GM21423 (cell line): ENCODE measurements around the gene HP.
A peak's percentile ranks its signal among the peaks of the same experiment; 100 is the strongest.
"Not testable (repeated sequence)": the region's sequence is repeated elsewhere in the genome, so short reads cannot be mapped to it uniquely, and the experiment has no call there.

Experiments
- ATAC-seq: cut with Tn5 transposase; IDR thresholded peaks from one replicate; pipeline ENCODE4 v1.9.1; 2021; ENCODE audit warnings: mild to moderate bottlenecking, moderate library complexity; ENCODE audit not compliant: unreplicated experiment

The HP gene, protein sequence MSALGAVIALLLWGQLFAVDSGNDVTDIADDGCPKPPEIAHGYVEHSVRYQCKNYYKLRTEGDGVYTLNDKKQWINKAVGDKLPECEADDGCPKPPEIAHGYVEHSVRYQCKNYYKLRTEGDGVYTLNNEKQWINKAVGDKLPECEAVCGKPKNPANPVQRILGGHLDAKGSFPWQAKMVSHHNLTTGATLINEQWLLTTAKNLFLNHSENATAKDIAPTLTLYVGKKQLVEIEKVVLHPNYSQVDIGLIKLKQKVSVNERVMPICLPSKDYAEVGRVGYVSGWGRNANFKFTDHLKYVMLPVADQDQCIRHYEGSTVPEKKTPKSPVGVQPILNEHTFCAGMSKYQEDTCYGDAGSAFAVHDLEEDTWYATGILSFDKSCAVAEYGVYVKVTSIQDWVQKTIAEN

DNA sequence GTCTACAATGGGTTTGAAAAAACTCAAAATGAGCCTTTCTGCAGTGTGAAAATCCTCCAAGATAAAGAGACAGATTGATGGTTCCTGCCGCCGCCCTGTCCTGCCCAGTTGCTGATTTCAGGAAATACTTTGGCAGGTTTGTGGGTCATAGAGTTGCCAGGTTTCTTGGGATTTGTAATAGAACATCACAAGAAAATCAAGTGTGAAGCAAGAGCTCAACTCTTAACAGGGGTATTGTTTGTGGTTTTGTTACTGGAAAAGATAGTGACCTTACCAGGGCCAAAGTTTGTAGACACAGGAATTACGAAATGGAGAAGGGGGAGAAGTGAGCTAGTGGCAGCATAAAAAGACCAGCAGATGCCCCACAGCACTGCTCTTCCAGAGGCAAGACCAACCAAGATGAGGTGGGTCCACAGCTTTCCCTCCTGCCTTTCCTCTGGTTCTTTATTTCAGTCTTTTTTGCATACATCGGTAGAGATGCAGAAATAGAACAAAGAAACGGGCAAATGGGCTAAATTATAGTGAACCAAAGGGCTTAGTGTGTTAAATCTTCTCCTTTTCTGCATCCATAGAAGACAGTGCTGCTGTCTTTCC, at the start of gene HP:
HP (plus strand) TSS at position 252 of the 594 bp plus-strand sequence; CDS start at position 400, 148 bp downstream.
- ATAC-seq: not testable (repeated sequence)

DNA sequence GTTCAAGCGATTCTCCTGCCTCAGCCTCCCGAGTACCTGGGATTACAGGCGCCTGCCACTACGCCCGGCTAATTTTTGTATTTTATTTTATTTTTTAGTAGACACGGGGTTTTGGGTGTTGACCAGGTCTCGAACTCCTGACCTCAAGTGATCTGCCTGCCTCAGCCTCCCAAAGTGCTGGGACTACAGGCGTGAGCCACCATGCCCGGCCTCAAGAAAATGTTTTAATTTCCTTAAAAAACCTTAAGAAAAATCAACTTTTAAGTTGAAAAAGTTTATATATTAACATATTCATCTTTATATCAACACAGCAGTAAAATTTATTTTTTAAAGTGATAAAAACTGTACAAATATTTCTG, 46.3 kb upstream of the HP start:
- ATAC-seq: not testable (repeated sequence)

DNA sequence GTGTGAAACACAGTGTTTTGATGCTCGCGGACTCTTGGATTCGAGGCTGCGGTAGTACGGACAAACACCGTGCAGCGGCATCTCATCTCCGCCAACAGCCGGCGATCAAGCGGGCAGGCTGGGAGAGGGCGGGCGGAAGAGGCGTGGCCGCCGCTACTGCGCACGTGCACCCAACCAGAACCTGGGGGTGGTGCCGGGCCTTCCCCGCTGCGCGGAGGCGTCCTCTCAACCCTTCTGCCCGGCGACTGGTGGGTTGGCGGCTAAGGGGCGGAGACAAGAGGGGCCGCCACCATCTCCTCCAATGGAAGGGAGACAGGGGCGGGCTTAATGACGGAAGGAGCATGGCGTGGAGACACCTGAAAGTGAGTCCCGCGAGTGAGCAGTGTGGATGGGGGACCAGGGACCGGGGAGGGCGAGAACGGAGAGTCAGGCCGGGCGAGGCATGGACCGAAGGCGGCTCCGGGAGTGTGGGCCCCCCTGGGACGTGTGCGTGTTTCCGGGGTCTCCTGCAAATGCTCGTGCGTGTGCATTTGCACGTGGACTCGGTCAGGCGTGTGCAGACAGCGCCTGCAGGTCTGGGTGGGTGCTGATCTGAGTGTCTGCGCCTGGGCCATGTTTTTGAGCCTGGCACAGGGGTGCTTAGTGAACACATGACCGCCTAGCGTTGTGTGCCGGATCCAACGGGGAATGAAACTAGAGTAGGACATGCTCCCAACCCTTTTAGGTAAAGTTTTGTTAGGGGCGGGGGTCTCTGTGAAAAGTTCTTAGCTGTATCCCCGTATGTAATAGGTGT, 45.7 kb upstream of the HP start, which contains the start of gene DHODH:
DHODH (plus strand) TSS at position 321 of the 793 bp plus-strand sequence; CDS start at position 342, 21 bp downstream.
- peak; percentile 99 for ATAC-seq

DNA sequence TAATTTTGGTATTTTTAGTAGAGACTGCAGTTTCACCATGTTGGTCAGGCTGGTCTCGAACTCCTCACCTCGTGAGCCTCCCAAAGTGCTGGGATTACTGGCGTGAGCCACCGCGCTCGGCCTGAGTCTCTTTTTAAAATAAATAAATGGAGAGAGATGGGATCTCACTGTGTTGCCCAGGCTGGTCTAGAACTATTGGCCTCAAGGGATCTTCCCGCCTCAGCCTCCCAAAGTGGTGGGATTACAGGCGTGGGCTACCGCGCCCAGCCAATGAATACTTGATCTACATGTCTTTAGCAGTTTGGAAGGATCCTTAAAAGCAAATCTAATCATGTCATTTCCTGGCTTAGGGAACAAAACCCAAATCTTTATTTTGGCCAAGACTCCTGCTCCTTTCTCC, 44.5 kb upstream of the HP start:
- ATAC-seq: no peak

DNA sequence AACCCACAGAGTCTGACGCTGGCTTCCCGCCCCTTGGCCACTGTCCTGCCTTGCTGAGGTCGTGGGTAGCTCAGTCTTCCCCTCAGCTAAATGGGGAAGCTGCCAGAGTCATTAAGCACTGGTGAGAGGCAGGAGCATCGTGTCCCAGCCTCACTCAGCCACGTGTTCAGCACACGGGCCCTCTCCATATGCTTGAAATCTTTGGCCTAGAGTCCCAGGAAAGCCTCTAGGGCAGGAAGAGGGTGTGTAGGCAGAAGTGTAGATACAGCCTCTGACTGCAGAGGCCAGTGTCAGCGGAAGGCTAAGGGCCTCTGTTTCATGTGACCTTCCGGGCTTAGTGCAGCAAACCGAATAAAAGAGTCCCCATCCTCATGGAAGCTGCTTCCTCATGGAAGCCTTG, 41.7 kb upstream of the HP start:
- no peak for ATAC-seq

DNA sequence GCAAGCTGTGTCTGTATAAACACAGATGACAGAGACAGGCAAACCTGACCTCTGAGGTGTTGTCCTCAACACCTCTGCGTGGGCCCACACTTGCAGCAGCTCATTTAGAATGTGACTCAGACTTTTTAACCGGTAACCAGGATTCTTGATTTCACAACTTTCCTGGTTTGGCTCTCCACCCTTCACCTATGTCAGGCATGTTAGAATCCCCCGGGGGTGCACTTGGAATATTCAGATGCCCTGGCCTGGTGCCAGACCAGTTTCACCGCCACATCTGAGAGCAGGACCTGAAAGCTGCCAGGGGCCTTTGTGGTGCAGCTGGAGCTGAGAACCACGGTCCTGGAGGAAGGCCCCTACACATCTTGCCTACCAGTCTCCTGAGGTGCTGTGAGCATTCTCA, 40.9 kb upstream of the HP start:
- ATAC-seq: no peak

DNA sequence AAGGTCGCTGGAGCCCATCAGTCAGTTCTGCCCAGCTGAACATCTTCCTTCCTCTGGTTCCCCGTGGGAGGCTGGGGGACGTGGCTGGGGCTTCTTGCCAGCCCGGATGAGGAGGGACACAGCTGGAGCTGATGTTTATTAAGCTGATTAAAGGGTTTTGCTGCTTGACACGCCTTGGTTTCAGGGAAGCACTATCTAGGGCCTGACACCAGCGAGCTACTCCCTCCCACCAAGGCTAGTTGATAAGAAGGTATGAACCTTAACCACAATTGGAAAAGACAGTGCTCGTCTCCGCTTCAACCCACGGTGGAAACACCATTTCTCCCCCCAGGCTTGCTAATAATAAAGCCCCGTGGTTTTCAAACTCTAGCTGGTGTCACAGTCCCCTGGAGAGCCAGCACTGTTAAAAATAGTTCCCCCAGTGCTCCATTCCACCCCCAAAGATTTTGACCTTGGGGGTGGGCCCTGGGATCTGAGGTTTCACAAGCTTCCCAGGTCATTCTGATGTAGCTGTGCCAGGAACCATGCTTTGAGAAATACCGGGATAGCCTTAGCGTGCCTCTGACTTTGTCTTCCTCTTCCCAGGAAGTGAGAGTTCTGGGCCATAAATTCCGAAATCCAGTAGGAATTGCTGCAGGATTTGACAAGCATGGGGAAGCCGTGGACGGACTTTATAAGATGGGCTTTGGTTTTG, 40.3 kb upstream of the HP start:
- no peak for ATAC-seq

DNA sequence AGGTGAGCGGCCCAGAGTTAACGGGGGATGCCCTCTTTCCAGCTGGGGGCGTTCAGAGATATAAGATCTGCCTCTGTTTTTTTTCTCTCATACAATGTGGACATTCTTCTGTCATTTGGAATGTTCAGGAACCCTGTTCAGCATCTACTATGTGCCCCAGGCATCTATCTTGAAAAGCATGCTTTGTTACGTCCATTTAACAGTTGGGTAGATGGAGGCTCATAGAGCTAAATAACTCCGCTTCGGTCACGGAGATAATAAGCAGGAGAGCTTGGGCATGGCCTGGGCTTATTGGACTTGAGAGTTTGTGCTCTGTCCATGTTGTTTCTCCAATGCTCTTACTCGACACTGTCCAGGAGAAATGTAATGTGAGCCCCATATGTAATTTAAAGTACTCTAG, 39.6 kb upstream of the HP start:
- ATAC-seq: no peak

DNA sequence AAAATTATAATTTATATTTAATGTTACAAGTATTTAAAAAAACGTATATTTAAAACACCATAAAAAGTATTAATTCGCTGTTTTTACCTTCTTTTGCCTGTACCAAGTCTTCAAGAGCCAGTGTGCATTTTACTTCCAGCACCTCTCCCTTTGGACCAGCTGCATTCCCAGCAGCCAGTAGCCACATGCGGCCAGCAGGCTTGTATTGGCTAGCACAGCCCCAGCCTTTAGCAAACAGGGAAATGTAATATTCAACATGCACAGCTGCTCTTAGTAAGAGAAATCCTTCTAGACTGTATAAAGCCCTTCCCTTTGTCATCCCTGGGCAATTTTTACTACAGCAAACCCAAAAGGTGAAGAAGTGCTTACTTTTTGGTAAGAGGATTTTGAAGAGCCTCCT, 39.2 kb upstream of the HP start:
- no peak for ATAC-seq

DNA sequence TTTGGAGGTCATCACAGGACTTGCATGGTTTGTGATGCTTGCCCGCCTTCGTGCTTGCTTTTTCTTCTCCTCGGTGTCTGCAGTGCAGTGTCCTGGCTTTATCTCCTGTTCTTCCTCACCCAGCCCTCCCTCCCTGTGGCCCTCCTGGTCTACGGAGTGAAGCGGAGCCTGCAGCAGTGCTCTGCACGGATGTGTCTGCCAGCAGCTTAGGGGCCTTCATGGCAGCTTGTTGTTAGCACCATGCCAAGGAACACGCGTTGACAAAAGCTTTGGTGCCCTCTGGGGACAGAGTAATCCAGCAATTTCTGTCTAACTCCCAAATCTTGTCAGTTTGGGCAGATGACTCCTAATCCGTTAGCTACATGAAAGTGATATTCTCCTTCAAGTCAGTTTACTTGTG, 35.8 kb upstream of the HP start:
- ATAC-seq: no peak

DNA sequence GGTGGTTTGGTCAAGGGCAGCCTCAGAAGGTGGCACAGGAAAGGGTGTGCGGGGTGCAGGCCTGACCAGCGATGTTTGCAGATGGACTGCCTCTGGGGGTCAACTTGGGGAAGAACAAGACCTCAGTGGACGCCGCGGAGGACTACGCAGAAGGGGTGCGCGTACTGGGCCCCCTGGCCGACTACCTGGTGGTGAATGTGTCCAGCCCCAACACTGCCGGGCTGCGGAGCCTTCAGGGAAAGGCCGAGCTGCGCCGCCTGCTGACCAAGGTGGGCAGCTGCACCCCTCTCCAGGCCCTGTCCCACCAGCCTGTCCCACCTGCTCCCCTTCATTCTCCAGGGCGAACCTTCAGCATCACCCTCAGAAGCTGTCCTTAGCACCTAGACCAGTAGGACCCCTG, 33.3 kb upstream of the HP start:
- no peak for ATAC-seq

DNA sequence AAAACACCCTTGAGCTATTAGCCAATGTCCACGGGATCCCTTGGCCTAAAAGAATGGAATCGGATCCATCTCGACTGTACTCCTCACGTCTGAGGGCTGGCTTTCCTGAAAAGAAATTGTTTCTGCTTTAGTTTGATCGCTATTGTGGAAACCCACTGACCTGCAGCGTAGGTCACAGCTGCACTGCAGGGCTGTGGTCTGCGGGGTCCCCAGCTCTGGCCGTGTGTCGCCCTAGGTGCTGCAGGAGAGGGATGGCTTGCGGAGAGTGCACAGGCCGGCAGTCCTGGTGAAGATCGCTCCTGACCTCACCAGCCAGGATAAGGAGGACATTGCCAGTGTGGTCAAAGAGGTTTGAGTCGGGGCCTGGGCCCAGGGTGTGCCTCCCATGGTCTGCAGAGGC, 32.2 kb upstream of the HP start:
- ATAC-seq: no peak

DNA sequence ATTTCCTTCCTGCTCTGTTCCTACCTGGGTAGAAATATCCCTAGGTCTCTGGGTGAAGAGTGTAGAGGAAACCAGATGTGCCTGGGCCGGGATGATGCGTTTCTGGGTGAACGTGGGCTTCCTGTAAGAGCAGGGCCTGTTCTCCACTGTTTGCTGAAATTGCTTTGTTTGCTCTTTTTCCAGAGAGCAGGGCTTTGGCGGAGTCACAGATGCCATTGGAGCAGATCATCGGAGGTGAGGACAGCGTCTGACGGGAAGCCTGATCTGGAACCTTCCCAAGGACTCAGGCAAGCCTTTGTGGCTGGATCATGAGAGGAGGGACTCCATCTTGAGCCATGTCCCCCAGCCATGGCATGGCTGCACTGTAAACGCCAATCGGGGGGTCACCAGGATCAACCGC, 30.3 kb upstream of the HP start:
- no peak for ATAC-seq

DNA sequence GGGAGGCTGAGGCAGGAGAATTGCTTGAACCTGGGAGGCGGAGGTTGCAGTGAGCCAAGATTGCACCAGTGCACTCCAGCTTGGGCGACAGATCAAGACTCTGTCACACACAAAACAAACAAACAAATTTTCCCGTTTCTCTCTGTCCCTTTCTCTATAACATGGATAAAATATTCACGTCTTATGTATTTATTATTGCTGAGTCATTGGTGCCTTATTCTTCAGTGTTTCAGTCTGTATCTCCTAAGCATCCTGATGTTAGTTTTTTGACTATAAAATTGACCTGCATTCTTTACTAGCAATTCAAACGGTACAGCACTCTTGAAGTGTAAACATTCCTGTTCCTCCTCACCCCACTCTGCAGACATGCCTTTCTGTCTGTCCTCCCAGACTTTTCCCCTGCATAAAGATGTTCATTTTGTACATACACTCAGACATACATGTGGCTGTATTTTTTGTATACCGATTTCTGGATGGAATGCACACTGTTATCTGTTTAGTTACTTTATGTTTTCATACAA, 29.4 kb upstream of the HP start:
- no peak for ATAC-seq

DNA sequence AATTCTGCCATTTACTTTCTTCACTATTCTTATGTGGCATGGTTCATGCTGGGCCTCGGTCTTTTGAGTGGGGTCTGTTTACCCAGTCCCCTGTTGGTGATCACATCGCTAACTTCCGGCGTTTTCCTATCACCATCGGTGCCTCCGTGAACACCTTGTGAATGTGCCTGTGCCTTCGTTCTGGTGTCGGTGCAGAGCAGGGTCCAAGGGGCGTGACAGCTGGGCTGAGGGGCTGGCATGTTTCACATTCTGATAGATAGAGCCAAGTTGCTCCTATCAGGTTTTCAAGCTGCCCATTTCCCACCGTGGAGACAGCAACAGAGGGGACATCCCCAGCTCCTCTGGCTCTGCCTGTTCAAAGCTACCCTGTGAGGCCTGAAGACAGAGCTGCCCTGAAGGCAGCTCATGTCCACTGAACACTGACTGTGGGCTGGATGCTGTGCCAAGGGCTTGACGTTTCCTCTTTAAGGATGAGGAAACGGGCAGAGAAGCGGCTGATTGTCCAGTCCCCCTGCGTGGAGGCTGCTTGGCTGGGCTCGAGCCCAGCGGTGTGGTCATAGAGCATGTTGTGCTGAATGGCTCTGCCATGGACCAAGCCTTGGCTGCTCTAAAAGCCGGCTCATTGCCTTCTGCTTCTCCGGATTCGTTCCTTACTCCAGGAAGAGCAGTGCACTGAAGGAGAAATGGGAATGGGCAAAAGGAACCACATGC, 28.7 kb upstream of the HP start:
- no peak for ATAC-seq

DNA sequence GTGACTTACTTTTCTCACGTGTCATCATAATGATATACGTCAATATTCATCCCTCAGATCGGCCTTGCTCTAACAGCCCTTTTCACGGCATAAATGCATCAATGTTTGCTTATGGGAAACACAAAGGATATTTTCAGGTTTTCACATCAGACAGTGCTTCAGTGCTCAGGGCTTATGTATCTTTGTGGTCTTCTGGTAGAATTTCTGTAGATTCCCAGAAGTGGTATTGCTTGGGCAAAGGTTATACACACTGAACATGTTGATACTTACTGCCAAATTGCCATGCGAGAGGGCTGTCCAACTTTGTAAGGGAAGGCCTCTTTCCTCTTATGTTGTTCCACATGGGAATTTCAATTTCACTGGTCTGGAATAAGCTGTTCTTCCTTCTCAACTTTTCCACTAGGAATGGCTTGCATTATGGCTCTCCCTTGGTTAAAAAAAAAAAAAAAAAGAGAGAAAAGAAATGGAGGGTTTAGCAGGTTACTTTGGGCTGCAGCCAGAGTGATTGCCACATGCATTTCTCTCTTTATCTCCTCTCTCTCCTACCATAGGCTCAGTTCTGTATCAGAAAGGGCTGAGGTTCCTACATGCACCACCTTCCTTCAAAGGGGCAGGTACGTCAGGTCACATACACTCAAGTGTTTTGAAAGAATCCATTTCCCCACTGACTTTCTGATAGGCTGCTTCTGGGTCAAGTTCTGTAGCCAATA, 26.5 kb upstream of the HP start:
- ATAC-seq: no peak

DNA sequence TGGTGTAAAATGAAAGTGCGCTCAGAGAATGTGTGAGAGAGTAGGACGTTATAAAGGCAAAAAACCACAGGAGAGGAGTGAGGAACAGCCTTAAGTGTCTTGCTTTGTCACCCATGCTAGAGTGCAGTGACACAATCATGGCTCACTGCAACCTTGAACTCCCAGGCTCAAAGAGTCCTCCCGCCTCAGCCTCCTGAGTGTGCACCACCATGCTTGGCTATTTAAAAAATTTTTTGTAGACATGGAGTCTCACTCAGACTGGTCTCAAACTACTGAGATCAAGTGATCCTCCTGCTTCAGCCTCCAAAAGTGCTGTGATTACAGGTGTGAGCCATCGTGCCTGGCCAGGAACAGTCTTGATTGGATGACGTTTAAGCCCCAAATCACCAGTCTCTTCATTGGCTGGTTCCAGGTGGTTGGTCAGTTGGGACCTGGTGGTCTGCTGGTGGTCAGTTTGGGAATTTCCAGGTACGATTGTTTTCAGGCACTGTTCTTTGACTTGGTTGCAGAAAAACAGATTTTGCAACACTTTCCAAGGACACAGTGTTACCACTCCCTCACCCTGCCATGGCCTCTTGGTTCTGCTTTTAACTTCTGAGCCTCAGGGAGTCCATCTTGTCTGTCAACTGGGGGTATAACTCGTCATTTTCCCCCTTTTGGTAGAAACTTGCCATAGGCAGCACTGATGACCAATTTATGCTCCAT, 24.6 kb upstream of the HP start:
- no peak for ATAC-seq

DNA sequence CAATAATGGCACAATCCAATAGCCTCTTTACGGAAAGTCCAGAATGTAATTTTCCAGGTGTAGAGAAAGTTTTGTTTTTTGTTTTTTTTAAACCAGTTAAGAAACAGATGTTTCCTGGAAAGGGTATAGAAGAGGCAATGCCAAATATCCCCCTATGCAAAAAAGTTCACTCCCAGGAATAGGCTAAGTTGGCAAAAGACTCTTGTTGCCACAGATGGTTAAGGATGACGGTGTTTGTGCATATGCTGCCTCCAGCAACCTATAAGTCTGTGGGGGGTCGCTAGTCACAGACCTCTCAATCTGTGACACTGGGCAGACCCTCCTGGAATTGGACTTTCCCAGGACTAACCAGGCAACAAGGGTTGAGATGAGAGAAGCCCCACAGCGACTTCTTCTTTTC, 20.9 kb upstream of the HP start:
- ATAC-seq: no peak

DNA sequence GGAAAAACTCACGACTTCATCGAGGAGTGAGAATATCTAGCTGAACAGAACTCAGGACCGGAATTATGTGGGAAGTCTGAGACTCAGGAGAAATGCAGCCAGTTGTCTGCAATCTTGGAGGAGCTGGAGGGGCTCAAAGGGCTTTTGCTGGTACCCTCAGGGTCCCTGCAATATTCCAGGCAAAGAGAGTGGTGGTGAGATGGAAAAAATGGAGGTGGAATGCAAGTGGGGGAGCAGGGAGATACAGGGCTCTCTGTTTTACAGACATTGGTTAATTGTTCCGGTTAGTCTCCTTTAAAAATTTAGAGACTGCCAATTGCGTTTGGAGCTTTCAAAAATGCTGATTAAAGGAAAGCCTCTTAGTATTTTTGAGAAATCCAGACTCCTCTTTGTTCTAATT, 18.2 kb upstream of the HP start:
- no peak for ATAC-seq
